Activated CD4-positive, alpha-beta T cell treated with anti-CD3 and anti-CD28 coated beads, Interleukin-2, amount 50 U/mL, for 1 hour (primary cell): ENCODE results near the gene ANKRD23.

Source experiments
- DNase-seq: peaks from one replicate; pipeline ENCODE4 v3.0.0-alpha.2; 2020

ANKRD23 gene

GRCh38 chr2:96877042-96877451 lies 33.2 kb upstream of the ANKRD23 start:
- DNase-seq, result no peak

- no peak for DNase-seq
These were observed 32.6 kb upstream of the ANKRD23 start for GRCh38 chr2:96876269-96877041.

GRCh38 chr2:96875498-96876268 lies 31.9 kb upstream of the ANKRD23 start:
- no peak for DNase-seq

GRCh38 chr2:96874198-96874831 lies 30.5 kb upstream of the ANKRD23 start:
- DNase-seq, result no peak

GRCh38 chr2:96873651-96874096 lies 29.9 kb upstream of the ANKRD23 start:
- DNase-seq, result no peak

- DNase-seq, result no peak
These were observed 28.9 kb upstream of the ANKRD23 start for GRCh38 chr2:96872591-96873349.

- peak; percentile 58 for DNase-seq
These were observed 26.9 kb upstream of the ANKRD23 start for GRCh38 chr2:96870626-96871255.

- peak; percentile 58 for DNase-seq
These were observed 26.2 kb upstream of the ANKRD23 start, which contains the start of gene SEMA4C for GRCh38 chr2:96869822-96870625. SEMA4C (minus strand) TSS chr2:96870080; CDS start chr2:96867886, 2,194 bp downstream.

GRCh38 chr2:96869281-96869821 lies 25.5 kb upstream of the ANKRD23 start:
- no peak for DNase-seq

GRCh38 chr2:96868555-96869280 lies 24.9 kb upstream of the ANKRD23 start:
- DNase-seq, result peak; percentile 55

GRCh38 chr2:96867756-96868554 lies 24.1 kb upstream of the ANKRD23 start:
- DNase-seq, result no peak

- DNase-seq, result no peak
These were observed 23.4 kb upstream of the ANKRD23 start for GRCh38 chr2:96866986-96867755.

- DNase-seq, result no peak
These were observed 22.8 kb upstream of the ANKRD23 start for GRCh38 chr2:96866586-96866985.

- DNase-seq, result no peak
These were observed 22.3 kb upstream of the ANKRD23 start for GRCh38 chr2:96866149-96866548.

GRCh38 chr2:96865654-96866053 lies 21.8 kb upstream of the ANKRD23 start:
- DNase-seq, result no peak

- DNase-seq, result no peak
These were observed 20.7 kb upstream of the ANKRD23 start for GRCh38 chr2:96864343-96865091.

- DNase-seq, result no peak
These were observed 19.9 kb upstream of the ANKRD23 start for GRCh38 chr2:96863575-96864342.
